HuH-7.5 (cell line): ENCODE measurements around the gene TBCB.
"Not testable (repeated sequence)": the region's sequence is repeated elsewhere in the genome, so short reads cannot be mapped to it uniquely, and the experiment has no call there.

Source experiments
- DNase-seq: peaks from one replicate; pipeline ENCODE4 v3.0.0; 2011; ENCODE audit warnings: low spot score

The TBCB gene, protein sequence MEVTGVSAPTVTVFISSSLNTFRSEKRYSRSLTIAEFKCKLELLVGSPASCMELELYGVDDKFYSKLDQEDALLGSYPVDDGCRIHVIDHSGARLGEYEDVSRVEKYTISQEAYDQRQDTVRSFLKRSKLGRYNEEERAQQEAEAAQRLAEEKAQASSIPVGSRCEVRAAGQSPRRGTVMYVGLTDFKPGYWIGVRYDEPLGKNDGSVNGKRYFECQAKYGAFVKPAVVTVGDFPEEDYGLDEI

DNA sequence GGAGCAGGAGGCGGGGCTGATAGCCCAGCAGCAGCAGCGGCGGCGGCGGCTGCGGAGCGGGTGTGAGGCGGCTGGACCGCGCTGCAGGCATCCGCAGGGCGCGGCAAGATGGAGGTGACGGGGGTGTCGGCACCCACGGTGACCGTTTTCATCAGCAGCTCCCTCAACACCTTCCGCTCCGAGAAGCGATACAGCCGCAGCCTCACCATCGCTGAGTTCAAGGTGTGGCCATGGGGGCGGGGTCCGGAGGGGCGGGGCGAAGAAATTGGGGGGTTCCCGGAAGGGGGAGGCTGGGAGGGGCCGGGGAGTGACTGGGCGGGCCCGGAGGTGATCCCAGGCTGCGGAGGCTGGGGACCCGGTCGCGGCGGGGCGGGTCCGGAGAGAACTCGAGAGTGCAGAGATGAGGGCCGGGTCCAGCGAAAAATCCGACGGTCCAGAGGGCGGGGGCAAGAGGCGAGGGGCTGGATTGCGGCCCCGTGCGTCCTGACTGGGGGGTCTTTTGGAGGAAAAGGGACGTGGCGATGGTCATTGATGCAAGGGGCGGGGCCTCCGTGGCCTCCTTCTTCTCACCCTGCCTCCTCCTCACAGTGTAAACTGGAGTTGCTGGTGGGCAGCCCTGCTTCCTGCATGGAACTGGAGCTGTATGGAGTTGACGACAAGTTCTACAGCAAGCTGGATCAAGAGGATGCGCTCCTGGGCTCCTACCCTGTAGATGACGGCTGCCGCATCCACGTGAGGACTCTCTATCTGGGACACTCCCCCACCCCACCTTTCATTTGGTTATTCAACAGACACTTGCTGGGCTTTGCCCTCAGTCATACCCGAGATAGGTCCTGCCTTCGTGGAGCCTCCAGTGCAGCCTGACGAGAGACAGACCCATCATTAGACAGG lies at the start of gene TBCB:
TSS of gene TBCB (plus strand) at position 16 of the 891 bp plus-strand sequence. CDS start at position 109, 93 bp downstream.
- DNase-seq, result peak; percentile 37

DNA sequence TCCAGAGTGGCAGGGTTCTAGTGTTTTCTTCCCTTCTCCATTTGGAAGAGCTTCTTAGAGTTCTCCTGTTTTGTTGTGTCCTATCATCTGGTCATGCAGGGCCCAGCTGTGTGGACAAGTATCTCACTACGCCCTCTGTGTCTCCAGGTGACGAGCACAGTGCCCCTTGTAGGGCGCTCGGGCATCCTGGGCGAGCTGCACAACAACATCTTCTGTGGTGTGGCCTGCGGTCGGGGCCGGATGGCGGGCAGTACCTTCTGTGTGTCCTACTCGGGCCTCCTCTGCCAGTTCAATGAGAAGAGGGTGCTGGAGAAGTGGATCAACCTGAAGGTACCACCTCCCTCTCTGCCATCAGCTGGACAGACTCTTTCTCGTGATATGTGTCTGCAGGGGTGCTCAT lies 47.6 kb upstream of the TBCB start:
- DNase-seq, result no peak

DNA sequence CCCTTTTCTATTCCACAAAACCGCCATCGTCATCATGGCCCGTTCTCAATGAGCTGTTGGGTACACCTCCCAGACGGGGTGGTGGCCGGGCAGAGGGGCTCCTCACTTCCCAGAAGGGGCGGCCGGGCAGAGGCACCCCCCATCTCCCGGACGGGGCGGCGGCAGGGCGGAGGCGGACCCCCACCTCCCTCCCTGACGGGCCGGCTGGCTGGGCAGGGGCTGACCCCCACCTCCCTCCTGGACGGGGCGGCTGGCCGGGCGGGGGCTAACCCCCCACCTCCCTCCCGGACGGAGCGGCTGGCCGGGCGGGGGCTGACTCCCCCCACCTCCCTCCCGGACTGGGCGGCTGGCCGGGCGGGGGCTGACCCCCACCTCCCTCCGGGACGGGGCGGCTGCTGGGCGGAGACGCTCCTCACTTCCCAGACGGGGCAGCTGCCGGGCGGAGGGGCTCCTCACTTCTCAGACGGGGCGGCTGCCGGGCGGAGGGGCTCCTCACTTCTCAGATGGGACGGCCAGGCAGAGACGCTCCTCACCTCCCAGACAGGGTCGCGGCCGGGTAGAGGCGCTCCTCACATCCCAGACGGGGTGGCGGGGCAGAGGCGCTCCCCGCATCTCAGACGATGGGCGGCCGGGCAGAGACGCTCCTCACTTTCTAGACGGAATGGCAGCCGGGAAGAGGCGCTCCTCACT lies 46.3 kb upstream of the TBCB start:
- DNase-seq, result not testable (repeated sequence)

DNA sequence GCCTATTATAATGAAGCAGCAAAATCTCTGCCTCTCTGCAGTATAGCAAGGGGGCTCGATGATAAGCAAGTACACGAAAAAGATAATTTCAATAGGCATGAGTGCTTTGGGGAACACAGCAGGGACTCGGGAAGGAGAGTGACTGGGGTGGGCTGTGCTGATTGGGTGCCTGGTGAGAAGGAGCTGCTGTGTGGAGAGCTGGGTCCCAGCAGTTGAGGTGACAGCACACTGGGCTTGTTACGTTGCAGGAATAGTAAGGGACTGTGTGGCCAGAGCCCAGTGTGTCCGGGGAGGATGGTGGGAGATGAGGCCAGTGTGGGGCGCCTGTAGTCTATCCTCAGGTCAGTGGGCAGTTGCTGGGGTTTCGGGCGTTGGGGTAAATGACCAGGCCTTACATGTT lies 43.2 kb upstream of the TBCB start:
- no peak for DNase-seq

DNA sequence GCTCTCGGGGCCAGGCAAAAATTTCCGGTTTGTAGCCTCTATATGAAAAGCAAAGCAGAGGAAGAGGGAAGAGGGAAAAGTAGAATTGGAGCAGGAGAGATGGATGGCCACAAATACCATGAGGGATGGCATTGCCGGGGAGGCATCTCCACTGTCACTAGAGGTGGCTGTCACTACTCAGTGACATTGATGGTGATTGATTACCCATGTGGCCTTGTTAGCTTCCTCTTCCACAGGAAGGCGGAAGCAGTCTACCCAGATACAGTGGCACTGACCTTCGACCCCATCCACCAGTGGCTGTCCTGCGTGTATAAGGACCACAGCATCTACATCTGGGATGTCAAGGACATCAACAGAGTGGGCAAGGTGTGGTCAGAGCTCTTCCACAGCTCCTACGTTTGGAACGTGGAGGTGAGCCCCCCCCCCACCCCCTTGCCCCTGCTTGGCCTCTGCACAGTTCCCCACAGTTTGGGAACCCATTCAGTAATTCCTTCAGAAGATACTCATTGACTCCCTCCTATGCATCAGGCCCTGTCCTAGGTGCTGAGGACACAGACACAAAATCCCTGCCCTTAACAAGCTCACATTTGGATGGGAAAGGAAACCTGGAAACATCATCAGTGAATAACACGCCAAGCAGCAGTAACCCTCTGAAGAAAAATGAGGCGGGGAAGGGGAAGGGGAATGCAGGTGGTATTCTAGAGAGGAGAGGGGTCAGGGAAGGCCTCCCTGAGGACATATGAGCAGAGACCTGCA lies 42.0 kb upstream of the TBCB start:
- DNase-seq, result no peak

DNA sequence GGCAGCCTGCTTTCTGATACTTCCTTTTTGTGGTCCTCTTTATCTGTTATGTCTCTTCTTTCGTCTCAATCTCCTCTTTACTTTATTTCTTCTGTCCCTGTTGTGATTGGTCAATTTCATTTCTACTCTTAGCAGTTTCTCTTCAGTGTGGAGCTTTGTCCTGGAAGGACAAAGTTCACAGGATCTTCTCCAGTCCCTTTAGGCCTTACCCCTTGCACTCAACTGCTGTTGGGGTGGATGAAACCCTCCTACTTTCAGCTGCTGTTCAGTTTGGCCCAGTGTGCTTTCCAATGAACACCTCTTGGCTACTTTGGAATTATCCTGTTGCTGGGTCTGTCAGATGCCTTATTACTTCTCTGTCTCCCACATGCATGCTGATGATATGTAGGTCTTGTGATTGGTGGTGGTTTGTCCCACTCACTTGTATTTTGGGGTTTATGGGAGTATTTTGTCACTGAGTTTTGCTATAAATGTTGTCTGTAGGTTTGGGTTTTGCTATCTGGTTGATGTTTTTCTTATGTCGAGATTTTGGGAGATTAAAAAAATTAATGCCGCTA lies 35.8 kb upstream of the TBCB start:
- no peak for DNase-seq

DNA sequence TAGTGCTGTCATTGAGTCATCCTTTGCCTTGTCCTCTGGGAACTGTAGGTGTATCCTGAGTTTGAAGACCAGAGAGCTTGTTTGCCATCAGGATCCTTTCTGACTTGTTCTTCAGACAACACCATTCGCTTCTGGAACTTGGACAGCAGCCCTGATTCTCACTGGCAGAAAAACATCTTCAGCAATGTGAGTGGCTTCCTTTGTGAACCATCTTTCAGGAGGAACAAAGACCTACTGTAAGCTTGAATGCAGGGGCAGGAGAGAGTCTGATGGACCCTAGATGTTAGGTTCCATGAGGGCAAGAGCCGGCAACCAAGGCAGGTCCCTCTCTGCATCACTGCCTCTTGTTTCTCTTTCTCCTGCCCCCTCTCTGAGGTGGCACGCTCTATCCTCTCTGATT lies 33.9 kb upstream of the TBCB start:
- no peak for DNase-seq

DNA sequence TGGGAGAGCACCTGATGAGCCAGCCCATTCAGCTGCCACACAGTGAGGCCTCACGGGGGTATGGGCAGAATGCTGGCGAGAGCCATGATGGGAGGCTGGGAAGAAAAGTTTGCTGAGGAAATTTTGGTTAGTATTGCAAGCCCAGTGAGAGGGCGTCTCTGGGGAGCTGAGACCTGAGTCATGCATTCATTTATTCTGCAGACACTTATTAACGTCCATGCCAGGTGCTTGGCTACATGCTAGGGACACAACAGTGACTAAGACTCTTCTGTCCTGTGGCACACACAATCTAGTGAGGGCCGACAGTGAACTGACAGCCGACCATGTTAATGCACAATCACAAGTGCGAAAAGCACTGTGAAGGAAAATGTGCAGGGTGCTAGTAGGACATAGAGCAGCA lies 33.4 kb upstream of the TBCB start:
- no peak for DNase-seq

DNA sequence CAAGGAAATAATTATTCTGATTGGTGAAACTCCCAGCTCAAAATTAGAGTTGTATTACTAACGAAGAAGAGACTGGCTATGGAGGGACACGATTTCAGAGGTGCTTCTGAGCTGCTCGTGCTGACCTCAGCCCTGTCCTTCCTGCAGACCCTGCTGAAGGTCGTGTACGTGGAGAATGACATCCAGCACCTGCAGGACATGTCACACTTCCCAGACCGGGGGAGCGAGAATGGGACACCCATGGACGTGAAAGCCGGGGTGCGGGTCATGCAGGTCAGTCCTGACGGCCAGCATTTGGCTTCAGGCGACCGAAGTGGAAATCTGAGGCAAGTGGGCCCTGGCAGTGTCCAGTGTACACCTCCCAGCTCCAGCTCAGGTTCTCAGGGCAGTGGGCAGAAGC lies 32.4 kb upstream of the TBCB start:
- DNase-seq, result no peak

DNA sequence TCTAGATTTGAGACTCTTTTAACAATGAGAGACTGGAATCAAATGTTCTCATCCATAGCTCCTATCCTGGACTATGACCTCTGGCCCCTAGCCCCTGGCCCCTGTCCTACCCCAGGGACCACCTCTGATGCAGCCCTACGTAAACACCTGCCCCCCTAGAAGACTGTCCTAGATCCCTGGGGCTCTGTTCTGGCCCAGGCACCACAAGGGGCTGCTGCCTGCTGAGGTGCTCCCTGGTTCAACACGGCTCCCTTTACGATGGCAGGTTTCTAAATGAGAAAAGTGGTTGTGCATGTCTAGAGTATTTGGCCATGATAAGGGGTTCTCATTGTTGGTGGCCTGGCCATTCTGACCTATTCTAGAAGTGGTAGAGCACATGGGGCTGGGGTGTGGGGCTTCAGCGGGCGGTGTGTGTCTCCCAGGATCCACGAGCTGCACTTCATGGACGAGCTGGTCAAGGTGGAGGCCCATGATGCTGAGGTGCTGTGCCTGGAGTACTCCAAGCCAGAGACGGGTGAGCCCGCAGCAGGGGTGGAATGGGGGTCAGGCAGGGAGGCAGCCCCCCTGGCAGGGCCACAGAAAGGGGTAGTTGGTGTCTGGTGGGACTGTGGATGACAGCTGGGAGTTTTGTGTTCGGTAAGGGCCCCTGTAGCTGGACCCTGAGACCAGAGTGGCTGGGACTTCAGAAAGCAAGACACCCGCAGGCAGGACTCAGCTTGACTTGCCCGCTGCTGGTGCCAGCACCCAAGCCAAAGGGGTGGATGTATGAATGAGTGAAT lies 30.8 kb upstream of the TBCB start:
- no peak for DNase-seq

DNA sequence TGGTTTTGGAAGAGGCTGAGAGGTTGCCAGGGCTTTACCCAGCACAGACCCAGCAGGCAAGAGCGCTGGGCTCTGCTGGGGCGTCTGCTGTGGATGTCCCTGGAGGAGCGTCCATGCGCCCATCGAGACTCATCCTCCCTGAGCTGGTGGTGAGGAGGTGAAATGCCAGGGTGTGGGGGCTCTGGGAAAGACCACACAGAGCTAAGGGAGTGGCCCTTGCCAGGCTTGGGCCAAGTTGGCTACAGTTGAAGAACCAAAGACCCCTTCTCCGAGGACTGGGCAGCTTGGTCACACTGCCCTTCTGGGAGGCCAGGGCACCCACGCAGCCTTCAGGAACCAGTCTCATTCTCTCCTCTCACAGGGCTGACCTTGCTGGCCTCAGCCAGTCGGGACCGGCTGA lies 28.9 kb upstream of the TBCB start:
- DNase-seq, result no peak

DNA sequence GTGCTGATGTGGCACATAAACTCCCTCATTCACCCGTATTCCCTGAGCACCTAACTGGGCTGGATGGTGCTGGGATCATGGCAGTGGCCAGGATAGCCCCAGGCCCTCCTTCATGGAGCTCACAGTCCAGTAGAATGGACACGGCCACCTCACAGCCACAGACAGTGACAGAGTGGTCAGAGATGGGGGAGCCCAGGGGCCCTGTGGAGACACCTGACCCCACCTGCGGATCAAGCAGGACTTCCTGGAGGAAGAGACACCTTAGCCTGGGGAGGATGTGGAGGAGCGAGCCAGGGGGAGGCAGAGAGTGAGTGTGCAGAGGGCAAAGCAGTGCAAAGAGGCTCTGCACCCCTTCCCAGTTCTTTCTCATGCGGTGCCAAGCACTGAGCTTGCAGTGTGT lies 25.4 kb upstream of the TBCB start:
- no peak for DNase-seq

DNA sequence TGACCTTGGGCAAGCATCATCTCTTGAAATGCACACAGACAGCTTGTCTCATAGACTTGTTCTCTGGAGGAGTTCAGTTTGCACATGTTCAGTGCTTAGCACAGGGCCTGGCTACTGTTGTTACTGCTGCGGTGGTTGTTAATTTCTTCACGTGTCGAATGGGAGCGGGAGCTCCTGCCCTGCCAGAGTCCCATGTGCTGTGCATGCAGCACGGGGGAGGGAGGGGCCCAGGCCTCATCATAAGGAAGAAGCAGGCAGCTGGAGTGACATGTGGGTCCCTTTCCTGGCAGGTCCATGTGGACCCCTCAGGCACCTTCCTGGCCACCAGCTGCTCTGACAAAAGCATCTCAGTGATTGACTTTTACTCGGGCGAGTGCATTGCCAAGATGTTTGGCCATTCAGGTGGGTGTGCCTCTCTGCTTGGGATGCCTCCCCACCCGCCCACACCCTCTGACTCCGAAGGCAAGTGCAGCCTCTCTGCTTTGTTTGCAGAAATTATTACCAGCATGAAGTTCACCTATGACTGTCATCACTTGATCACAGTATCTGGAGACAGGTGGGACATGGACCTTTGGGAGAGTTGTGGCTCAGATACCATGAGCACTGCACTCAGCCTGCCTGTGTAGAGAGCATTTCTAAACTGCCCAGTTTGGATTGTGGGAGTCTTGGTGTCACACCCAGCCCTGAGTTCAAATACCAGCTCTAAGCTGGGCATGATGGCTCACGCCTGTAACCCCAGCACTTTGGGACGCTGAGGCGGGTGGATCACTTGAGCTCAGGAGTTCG lies 24.2 kb upstream of the TBCB start:
- DNase-seq, result no peak

DNA sequence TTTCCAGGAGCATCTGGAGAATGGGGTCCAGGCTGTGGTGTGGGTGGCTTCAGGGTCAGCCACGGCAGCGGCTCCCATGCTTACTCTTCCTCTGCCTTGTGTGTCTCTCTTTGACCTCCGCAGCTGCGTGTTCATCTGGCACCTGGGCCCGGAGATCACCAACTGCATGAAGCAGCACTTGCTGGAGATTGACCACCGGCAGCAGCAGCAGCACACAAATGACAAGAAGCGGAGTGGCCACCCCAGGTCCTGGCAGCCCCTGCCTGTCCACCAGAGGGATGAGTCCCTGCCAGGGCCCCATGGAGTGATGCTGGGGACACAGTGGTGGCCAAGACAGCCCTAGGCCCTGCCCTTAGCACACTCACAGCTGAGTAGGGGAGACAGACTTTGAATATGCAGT lies 22.7 kb upstream of the TBCB start:
- DNase-seq, result no peak

DNA sequence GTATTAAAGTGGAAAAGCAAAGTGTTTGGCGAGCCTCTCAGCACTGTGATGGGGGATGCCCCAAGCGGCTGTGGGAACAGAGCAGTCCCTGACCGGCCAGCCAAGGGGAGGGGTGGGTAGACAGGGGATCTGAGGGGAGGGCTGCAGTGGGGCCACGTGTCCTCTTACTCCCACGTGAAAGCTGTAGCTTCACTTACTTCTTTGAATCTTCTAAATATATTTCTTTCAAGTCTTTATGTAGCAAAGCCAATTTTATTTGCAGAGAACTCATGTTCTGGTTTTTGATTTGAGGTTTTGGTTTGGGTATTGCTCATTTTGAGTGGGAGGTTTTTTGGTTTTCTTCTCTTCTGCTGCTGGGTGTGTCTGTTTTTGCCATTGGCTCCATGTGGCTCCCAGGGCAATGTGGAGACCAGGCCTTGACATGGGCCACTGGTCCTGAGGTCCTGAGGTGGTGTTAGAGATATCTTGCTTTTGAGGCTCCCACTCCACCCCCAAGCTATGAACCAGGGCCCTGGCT lies 22.1 kb upstream of the TBCB start:
- DNase-seq, result no peak

DNA sequence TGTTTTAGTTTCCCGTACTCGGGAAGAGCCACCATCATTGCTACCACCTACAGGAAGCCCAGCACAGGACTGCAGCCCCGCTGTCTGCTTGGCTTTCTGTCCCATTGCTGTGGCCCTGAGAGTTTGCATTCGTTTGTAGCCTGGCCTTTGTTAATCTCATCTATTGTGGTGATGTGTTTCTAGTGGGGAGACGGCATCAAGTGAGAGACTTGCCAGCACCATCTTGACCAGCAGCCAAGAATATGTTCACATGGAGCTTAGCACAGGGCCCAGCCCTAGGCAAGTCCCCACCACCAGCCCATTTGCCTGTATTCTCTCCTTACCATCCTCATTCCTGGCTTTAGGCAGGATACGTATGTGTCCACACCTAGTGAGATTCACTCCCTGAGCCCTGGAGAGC lies 21.6 kb upstream of the TBCB start:
- DNase-seq, result no peak

DNA sequence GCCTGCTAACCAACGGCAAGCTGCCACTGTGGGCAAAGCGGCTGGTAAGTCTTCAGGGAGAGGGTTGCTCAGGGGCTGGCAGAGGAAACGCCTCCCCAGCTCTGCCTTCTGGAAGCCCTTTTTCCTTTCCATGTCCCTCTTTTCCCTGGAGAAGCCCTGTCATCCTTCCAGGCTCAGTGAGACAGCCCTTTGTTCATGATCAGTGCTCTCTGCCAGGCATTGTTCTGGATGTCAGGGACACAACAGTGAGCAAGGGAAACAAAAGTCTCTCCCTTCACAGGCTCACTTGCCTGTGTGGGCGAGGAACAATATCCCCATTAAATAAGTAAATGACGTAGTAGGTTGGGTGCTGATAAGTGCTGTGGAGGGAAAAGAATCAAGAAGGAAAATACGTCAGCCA lies 18.2 kb upstream of the TBCB start:
- no peak for DNase-seq

DNA sequence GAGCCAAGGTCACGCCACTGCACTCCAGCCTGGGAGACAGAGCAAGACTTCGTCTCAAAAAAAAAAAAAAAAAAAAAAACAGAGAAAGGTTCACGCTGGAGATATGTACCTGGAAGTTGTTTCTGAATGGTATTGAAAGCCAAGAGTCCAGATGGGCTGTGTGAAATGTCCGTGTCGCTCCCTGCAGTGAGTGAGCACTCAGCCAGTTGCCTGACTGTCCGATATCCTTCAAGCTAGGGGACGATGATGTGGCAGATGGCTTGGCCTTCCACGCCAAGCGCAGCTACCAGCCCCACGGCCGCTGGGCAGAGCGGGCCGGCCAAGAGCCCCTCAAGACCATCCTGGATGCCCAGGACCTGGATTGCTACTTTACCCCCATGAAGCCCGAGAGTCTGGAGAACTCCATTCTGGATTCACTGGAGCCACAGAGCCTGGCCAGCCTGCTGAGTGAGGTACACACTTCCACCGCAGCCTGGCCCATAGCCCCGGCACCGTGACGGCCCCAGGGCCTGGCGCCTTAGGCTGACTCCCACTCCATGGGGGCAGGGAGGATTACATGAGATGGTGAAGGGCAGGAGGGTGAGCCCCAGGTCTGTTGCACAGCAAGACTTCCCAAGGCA lies 16.0 kb upstream of the TBCB start:
- DNase-seq, result no peak

DNA sequence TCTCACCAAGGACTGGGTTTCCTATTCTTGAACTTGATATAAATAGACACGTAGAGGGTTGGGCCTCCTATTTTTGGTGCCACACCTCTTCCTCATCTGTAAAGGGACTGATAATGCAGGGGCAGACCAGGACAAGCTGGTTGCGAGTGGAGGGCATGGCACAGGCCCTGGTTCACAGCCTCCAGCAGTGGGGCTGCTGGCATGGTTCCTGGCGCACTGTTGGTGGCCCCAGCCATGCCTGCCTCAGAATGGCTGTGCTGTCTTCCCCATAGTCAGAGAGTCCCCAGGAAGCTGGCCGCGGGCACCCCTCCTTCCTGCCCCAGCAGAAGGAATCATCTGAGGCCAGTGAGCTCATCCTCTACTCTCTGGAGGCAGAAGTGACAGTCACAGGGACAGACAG lies 14.8 kb upstream of the TBCB start:
- DNase-seq, result peak; percentile 6
